Ascending aorta (tissue), 2 donors: ENCODE results near the gene PHF19. TPM values are rescaled to one million over a fixed set of nuclear protein-coding genes. Genes with fewer than 3 reads are reported as not detected.
A peak's percentile ranks its signal among the peaks of the same experiment; 100 is the strongest.

Source experiments
- DNase-seq, 2 donors: peaks; one replicate each; pipeline ENCODE4 v3.0.0-alpha.2; 2019; ENCODE audit warnings: low spot score in 2 of 2
- H3K27ac ChIP-seq, 2 donors: fragments of 200-600 bp; sonication (generic); one replicate each; pipeline ENCODE4 v1.5.1; 2016 to 2017; ENCODE audit warnings: mild to moderate bottlenecking in 1 of 2
- H3K27me3 ChIP-seq: fragments of 200-600 bp; sonication (generic); one replicate; pipeline ENCODE4 v1.5.1; 2017
- H3K36me3 ChIP-seq, 2 donors: fragments of 200-600 bp; sonication (generic); one replicate each; pipeline ENCODE4 v1.5.1; 2016
- H3K4me1 ChIP-seq, 2 donors: fragments of 200-600 bp; sonication (generic); one replicate each; pipeline ENCODE4 v1.5.1; 2016 to 2017; ENCODE audit warnings: mild to moderate bottlenecking in 1 of 2
- H3K4me3 ChIP-seq, 2 donors: fragments of 200-600 bp; sonication (generic); one replicate each; pipeline ENCODE4 v1.5.1; 2016 to 2017; ENCODE audit warnings: mild to moderate bottlenecking in 1 of 2
- H3K9me3 ChIP-seq, 2 donors: fragments of 200-600 bp; sonication (generic); one replicate each; pipeline ENCODE4 v1.5.1; 2016
- CTCF ChIP-seq, 3 experiments: fragments of 200-600 bp in 2 of 3; fragments of 450-650 bp in 1 of 3; sonication (generic) in 2 of 3; IDR thresholded peaks; one replicate each; pipeline ENCODE4 v1.5.1; 2016 to 2019; ENCODE audit warnings: antibody characterized with exemption in 3 of 3, mild to moderate bottlenecking in 1 of 3, moderate library complexity in 1 of 3
- intact Hi-C: fragments of 100-400 bp; cut with DNase I; formaldehyde crosslinking; loops from one replicate; pipeline ENCODE4 v1.15.1; 2023
- total RNA-seq: library from RNA; depleted of rRNA; stranded (reverse); fragments of >200 nt; gene quantifications from one replicate; pipeline ENCODE4 v1.1.0, GENCODE V29; 2016

The PHF19 gene
- total RNA-seq, 1 donor from 2014 or later: 33.0 TPM

- Histone ChIP-seq H3K36me3 (peaks cover 0 to 11% of the 10 kb centered on the region in 2 donors), H3K9me3 (no peaks in the 10 kb centered on the region), H3K4me1 (no peaks in the 10 kb centered on the region), H3K4me3 (no peak overlapping the region), H3K27me3 (no peaks in the 10 kb centered on the region), H3K27ac (peak overlapping the region in 1 of 2 donors; percentile 21)
- intact Hi-C loops: no loop called here
- TF ChIP-seq CTCF (IDR thresholded peaks at IDR 0.05): no peak
- DNase-seq: no peak
Measured at GRCh38 chr9:120851449-120851848, 25.5 kb downstream of the PHF19 start.

- Histone ChIP-seq H3K27ac (no peak overlapping the region), H3K4me3 (no peak overlapping the region), H3K4me1 (no peaks in the 10 kb centered on the region), H3K36me3 (peaks cover 0 to 11% of the 10 kb centered on the region in 2 donors), H3K27me3 (no peaks in the 10 kb centered on the region), H3K9me3 (no peaks in the 10 kb centered on the region)
- TF ChIP-seq CTCF (IDR thresholded peaks at IDR 0.05): no peak
- intact Hi-C loops: no loop called here
- no peak for DNase-seq
Measured at GRCh38 chr9:120850315-120850714, 26.7 kb downstream of the PHF19 start.

- Histone ChIP-seq H3K36me3 (peaks cover 0 to 5% of the 10 kb centered on the region in 2 donors), H3K27me3 (no peaks in the 10 kb centered on the region), H3K4me3 (no peak overlapping the region), H3K4me1 (peaks cover 2 to 12% of the 10 kb centered on the region in 2 donors), H3K9me3 (no peaks in the 10 kb centered on the region), H3K27ac (no peak overlapping the region)
- intact Hi-C loops: no loop called here
- TF ChIP-seq CTCF (IDR thresholded peaks at IDR 0.05): no peak
- DNase-seq: no peak
Measured at GRCh38 chr9:120846906-120847305, 30.1 kb downstream of the PHF19 start.

GRCh38 chr9:120846251-120846889 is 30.6 kb downstream of the PHF19 start:
- H3K9me3 ChIP-seq: no peaks in the 10 kb centered on the region
- peaks cover 2 to 17% of the 10 kb centered on the region in 2 donors for H3K4me1 ChIP-seq
- no peak overlapping the region for H3K27ac ChIP-seq
- no peaks in the 10 kb centered on the region for H3K27me3 ChIP-seq
- no peak for TF ChIP-seq CTCF (IDR thresholded peaks at IDR 0.05)
- H3K4me3 ChIP-seq: no peak overlapping the region
- intact Hi-C loops: no loop called here
- DNase-seq: no peak
- H3K36me3 ChIP-seq: no peaks in the 10 kb centered on the region

GRCh38 chr9:120845255-120845654 is 31.7 kb downstream of the PHF19 start:
- intact Hi-C loops: no loop called here
- Histone ChIP-seq H3K4me3 (no peak overlapping the region), H3K27ac (no peak overlapping the region)

More at GRCh38 chr9:120845255-120845654, 31.7 kb downstream of the PHF19 start:
- H3K4me1 ChIP-seq: peaks cover 2 to 24% of the 10 kb centered on the region in 2 donors
- DNase-seq: no peak
- H3K9me3 ChIP-seq: no peaks in the 10 kb centered on the region
- H3K36me3 ChIP-seq: no peaks in the 10 kb centered on the region
- no peaks in the 10 kb centered on the region for H3K27me3 ChIP-seq
- TF ChIP-seq CTCF (IDR thresholded peaks at IDR 0.05): no peak
